HAP-1 (cell line): ENCODE measurements around the gene PDGFB.

Experiments
- DNase-seq, 2 experiments: peaks; one replicate each; pipeline ENCODE4 v3.0.0-alpha.2; 2016 to 2020; ENCODE audit warnings: low spot score in 2 of 2
- H3K27me3 ChIP-seq: fragments of 250-450 bp; sonication (Bioruptor Pico); 2 replicates; pipeline ENCODE4 v1.5.1; 2020; ENCODE audit warnings: low read depth, mild to moderate bottlenecking, moderate library complexity
- H3K36me3 ChIP-seq: fragments of 250-450 bp; sonication (Bioruptor Pico); replicated peaks from 2 replicates; pipeline ENCODE4 v1.5.1; 2020; ENCODE audit warnings: mild to moderate bottlenecking
- H3K4me1 ChIP-seq: fragments of 250-450 bp; sonication (Bioruptor Pico); 2 replicates; pipeline ENCODE4 v1.5.1; 2020; ENCODE audit warnings: mild to moderate bottlenecking
- H3K4me3 ChIP-seq: fragments of 250-450 bp; sonication (Bioruptor Pico); 2 replicates; pipeline ENCODE4 v1.5.1; 2020; ENCODE audit warnings: mild to moderate bottlenecking, moderate library complexity
- H3K9me3 ChIP-seq: fragments of 250-450 bp; sonication (Bioruptor Pico); 2 replicates; pipeline ENCODE4 v1.5.1; 2020; ENCODE audit warnings: mild to moderate bottlenecking, moderate library complexity
- in situ Hi-C: fragments of 300-500 bp; cut with MboI; formaldehyde crosslinking; loops from 3 replicates; pipeline ENCODE4 v1.14.3; 2020; ENCODE audit warnings: low sequenced_read_pairs, inconsistent platforms, mixed read lengths

The PDGFB gene

DNA sequence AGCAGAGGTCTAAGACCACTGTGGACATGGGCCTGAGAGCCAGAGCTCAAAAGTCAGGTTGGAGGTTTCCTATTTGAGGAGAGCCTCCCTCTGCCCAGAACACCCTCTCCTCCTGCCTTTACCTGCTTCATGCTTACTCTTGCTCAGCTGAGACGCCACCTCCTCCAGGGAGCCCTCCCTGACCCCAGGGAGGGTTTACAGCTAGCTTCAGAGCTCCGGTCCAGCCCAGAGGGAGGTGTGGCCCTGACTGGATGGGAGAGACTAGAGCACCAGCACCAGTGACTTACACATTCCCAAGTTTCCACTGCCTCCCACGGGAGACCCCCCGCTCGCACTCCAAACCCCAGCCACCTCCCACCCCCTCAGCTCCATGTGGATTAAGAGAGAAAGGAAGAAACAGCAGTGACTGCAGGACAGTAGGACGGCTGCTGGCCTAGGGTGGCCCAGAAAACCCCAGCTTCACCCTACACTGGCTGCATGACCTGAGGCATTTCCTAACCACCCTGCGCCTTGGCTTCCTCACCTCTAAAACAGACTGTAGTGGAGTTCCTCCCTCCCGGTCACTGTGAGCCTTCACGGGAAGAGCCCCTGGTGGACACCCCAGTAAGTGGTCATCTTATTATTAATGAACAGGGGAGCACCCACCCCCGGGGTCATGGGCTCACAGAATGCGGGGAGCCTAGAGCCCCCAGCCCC lies 24.5 kb upstream of the PDGFB start:
- Histone ChIP-seq H3K36me3 (no peaks in the 10 kb centered on the region), H3K4me1 (no peaks in the 10 kb centered on the region), H3K27me3 (no peaks in the 10 kb centered on the region), H3K9me3 (no peaks in the 10 kb centered on the region), H3K4me3 (no peak overlapping the region)
- no peak for DNase-seq
- in situ Hi-C loops: no loop called here

- H3K9me3 ChIP-seq: no peaks in the 10 kb centered on the region
- no peaks in the 10 kb centered on the region for H3K27me3 ChIP-seq
- H3K4me1 ChIP-seq: no peaks in the 10 kb centered on the region
- no peaks in the 10 kb centered on the region for H3K36me3 ChIP-seq
- in situ Hi-C loops: no loop called here
- no peak for DNase-seq
- H3K4me3 ChIP-seq: no peak overlapping the region
Observed at GRCh38 chr22:39268645-39269044, 23.9 kb upstream of the PDGFB start.

DNA sequence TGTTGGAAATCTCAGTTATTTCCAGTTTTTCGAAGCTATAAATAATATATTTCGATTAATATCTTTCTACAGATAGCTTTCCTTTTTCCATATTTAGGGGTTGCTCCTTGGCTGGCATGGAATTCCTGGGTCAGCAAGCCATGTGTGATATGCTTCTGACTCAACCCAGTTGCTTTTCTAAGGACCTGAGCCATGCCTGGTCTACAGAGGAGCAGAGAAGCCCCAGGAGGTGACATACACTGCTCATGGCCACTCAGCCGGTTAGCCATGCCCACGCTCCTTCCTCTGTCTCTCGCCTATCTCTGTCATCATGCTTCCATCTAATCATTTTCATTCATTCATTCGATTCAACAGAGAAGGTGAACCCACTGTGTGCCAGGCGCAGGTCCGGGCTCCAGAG lies 23.2 kb upstream of the PDGFB start:
- H3K4me1 ChIP-seq: no peaks in the 10 kb centered on the region
- H3K27me3 ChIP-seq: no peaks in the 10 kb centered on the region
- H3K36me3 ChIP-seq: no peaks in the 10 kb centered on the region
- H3K4me3 ChIP-seq: no peak overlapping the region
- in situ Hi-C loops: no loop called here
- no peak for DNase-seq
- no peaks in the 10 kb centered on the region for H3K9me3 ChIP-seq

DNA sequence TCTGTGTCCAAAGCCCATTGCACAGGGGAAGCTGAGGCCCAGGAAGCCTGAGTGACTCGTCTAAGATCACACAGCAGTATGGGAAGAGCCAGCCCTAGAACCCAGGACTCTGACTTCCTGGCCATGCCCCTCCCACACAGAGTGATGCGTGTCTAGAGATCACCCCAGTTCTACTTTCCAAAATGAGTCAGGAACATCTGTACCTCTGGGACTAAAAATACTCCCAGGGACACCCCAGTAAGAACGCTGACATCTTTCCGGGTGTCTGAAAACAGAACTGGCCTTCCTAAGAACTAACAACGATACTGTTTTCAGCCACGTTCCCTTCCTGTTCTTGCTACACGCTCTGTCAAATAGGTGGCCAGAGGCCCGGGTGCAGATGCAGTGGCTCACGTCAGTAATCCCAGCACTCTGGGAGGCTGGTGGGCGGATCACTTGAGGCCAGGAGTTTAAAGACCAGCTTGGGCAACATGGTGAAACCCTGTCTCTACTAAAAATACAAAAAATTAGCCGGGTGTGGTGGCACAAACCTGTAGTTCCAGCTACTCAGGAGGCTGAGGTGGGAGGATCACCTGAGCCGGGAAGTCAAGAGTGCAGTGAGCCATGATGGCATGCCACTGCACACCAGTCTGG lies 21.7 kb upstream of the PDGFB start:
- no peaks in the 10 kb centered on the region for H3K36me3 ChIP-seq
- in situ Hi-C loops: no loop called here
- no peaks in the 10 kb centered on the region for H3K4me1 ChIP-seq
- no peaks in the 10 kb centered on the region for H3K27me3 ChIP-seq
- H3K4me3 ChIP-seq: no peak overlapping the region
- DNase-seq: no peak
- no peaks in the 10 kb centered on the region for H3K9me3 ChIP-seq

DNA sequence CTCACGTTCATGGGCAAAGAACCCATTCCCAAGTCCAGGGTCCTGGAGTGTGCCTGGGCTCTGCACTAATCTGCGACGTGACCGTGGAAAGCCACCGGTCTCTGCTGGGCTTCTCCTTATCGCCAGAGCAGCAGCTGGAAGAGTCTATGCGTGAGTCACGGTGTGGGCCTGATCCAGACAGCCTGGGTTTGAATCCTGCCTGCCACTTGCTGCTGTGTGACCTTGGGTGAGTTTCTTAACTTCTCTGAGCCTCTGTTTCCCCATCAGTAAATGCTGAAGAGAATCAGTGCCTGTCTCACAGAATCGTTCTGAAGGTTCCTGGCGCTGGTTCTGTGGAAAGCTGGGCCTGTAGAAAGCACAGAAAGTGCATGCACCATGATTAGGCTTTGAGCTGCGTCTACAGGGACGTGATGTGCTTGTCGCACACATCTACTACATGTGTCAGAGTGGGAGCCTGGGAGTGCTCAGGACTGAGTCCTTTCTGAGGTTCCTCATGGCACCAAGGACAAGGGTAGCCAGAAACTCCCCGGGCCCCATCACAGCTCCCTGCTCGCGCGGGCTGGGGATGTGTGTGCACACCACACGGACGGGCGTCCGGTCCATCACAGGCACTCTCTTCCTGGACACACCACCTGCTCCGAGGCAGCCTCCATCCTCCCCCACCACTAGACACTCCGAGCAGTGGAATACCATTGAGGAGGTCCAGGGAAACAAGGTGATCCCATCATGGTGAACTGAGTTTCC lies 20.5 kb upstream of the PDGFB start:
- no peak overlapping the region for H3K4me3 ChIP-seq
- H3K36me3 ChIP-seq: no peaks in the 10 kb centered on the region
- in situ Hi-C loops: no loop called here

DNA sequence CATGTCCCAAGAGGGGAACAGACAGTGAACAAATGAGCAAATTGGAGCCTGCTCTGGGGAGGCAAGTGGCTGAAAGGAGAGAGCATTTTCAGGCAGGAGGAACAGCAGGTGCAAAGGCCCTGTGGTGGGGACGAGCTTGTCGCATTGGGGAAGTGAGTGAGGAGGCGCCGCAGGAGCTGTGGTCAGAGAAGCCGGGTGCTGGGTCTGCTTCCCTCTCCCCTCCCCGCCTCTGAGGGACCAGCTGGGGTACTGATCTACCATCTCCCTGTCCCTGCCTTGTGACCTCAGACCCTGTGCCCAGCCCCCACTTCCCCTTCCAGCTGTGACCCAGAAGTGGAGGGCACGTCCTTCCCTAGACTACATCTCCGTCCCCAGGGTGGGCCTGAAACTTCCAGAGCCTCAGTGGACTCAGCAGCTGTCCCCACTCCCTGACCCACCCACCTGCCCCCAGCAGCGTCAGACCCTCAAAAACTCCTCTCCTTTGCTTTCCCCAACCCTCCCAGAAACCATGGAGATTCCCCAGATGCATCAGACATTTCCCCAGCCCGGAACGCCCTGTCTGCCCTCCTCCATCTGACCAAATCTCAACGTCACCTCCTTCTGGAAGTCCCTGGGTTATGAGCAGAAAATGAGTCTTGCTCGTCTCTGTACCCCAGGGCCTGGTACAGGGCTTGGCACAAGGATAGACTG lies 19.7 kb upstream of the PDGFB start:
- H3K27me3 ChIP-seq: no peaks in the 10 kb centered on the region
- in situ Hi-C loops: no loop called here
- H3K4me1 ChIP-seq: no peaks in the 10 kb centered on the region
- DNase-seq: no peak
- no peaks in the 10 kb centered on the region for H3K9me3 ChIP-seq
- no peaks in the 10 kb centered on the region for H3K36me3 ChIP-seq
- H3K4me3 ChIP-seq: no peak overlapping the region

More for the DNA sequence above, 20.5 kb upstream of the PDGFB start:
- Histone ChIP-seq H3K9me3 (no peaks in the 10 kb centered on the region), H3K4me1 (no peaks in the 10 kb centered on the region), H3K27me3 (no peaks in the 10 kb centered on the region)
- DNase-seq: no peak

DNA sequence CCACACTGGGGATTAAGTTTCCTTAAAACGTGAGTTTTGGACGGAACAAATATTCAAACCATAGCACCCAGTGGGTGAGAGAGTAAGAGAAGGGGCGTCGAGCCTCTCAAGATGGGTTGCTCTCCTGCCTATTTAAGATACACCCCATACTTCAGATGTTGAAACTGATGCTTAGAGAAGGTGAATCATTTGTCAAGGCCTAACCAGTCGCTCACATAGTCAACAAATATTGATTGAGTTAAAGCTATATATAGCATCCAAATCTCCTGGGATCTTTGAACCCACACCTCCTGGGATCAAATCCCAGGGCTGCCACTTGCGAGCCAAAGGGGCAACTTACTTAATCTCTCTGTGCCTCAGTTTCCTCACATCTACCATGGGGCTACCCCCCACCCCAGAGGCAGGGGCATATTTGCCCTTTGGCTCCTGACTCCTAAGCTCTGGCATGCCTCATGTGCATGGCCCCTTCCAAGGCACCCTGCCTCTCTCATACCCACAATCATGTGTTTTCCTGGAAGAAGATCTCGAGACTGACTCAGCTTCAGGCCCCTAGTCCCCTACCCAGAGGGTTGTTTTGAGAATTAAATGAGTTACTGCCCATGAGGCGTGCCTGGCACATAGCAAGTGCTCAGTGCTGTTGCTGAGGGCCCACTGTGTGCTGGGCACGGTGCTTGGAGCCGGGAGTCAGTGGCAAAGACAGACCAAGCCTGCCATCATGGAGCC lies 19.0 kb upstream of the PDGFB start:
- no peaks in the 10 kb centered on the region for H3K4me1 ChIP-seq
- DNase-seq: no peak
- in situ Hi-C loops: no loop called here

GRCh38 chr22:39259666-39260065 lies 14.9 kb upstream of the PDGFB start:
- no peaks in the 10 kb centered on the region for H3K27me3 ChIP-seq
- no peak overlapping the region for H3K4me3 ChIP-seq
- H3K36me3 ChIP-seq: no peaks in the 10 kb centered on the region
- no peak for DNase-seq
- H3K9me3 ChIP-seq: no peaks in the 10 kb centered on the region
- no peaks in the 10 kb centered on the region for H3K4me1 ChIP-seq
- in situ Hi-C loops: no loop called here

More for the DNA sequence above, 19.0 kb upstream of the PDGFB start:
- no peaks in the 10 kb centered on the region for H3K36me3 ChIP-seq
- H3K27me3 ChIP-seq: no peaks in the 10 kb centered on the region
- H3K9me3 ChIP-seq: no peaks in the 10 kb centered on the region
- no peak overlapping the region for H3K4me3 ChIP-seq

DNA sequence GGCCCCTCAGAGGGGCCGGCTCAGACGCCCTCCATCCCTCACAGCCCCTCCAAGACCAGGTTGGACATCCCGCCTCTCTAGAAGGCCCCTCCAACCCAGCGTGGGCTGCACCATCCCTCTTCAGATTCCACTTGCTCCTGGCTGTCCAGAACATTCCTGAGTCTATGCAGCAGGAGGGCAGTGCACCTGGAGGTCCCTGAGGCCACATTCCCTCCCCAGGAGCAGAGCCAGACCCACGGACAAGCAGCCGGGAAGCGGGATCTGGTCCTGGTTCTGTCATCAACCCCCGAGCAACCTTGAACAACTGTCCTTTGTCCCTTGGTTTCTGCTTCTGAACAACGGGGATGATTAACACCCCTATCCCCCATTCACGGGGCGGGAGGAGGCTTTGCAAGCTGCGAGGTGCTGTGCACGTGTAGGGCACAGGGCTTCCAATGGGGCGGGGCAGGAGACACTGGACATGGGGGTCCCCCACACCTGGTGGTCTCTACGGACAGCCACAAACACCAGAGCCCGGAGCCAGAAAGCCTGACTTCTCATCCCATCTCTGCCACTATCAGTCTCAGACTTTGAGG lies 13.2 kb upstream of the PDGFB start:
- DNase-seq: no peak
- no peaks in the 10 kb centered on the region for H3K4me1 ChIP-seq
- H3K9me3 ChIP-seq: no peaks in the 10 kb centered on the region
- in situ Hi-C loops: no loop called here
- no peak overlapping the region for H3K4me3 ChIP-seq
- H3K27me3 ChIP-seq: no peaks in the 10 kb centered on the region; the same call in 1 of the 2 replicates
- H3K36me3 ChIP-seq: no peaks in the 10 kb centered on the region

GRCh38 chr22:39256979-39257378 lies 12.2 kb upstream of the PDGFB start:
- in situ Hi-C loops: no loop called here
- H3K4me1 ChIP-seq: no peaks in the 10 kb centered on the region
- H3K27me3 ChIP-seq: peaks cover 7% of the 10 kb centered on the region
- no peaks in the 10 kb centered on the region for H3K36me3 ChIP-seq
- H3K9me3 ChIP-seq: no peaks in the 10 kb centered on the region
- H3K4me3 ChIP-seq: no peak overlapping the region
- no peak for DNase-seq

GRCh38 chr22:39256186-39256552 lies 11.4 kb upstream of the PDGFB start:
- in situ Hi-C loops: no loop called here
- no peaks in the 10 kb centered on the region for H3K9me3 ChIP-seq
- H3K27me3 ChIP-seq: peaks cover 13% of the 10 kb centered on the region
- no peaks in the 10 kb centered on the region for H3K4me1 ChIP-seq
- no peaks in the 10 kb centered on the region for H3K36me3 ChIP-seq
- H3K4me3 ChIP-seq: no peak overlapping the region
- DNase-seq: no peak

- H3K4me1 ChIP-seq: no peaks in the 10 kb centered on the region
- in situ Hi-C loops: no loop called here
- no peaks in the 10 kb centered on the region for H3K36me3 ChIP-seq
- no peaks in the 10 kb centered on the region for H3K9me3 ChIP-seq
- DNase-seq: no peak
- peaks cover 13% of the 10 kb centered on the region for H3K27me3 ChIP-seq
- H3K4me3 ChIP-seq: no peak overlapping the region
Observed at GRCh38 chr22:39255449-39256185, 10.8 kb upstream of the PDGFB start.
